Eye (tissue), 1 donor: ENCODE results near the gene PTPN22.
"Not testable (repeated sequence)": the region's sequence is repeated elsewhere in the genome, so short reads cannot be mapped to it uniquely, and the experiment has no call there.

Experiments used
- DNase-seq: peaks from one replicate; pipeline ENCODE4 v3.0.0-alpha.2; 2015

PTPN22 gene

GRCh38 chr1:113886417-113887401 is 15.2 kb upstream of the PTPN22 start:
- DNase-seq: no peak

- DNase-seq: no peak
Observed at GRCh38 chr1:113881661-113882060, 10.1 kb upstream of the PTPN22 start.

DNA sequence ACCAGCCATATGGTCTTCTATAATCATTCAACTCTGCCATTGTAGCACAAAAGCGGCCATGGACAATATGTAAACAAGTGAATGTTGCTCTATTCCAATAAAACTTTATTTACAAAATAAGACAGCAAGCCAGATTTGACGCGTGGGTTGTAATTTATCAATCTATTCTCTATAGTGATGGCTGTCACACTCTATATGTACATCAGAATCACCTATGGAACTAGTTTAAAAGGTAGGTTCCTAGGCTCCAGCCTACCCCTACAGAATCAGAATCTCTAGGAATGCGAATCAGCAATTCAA is 8.2 kb upstream of the PTPN22 start:
- no peak for DNase-seq

DNA sequence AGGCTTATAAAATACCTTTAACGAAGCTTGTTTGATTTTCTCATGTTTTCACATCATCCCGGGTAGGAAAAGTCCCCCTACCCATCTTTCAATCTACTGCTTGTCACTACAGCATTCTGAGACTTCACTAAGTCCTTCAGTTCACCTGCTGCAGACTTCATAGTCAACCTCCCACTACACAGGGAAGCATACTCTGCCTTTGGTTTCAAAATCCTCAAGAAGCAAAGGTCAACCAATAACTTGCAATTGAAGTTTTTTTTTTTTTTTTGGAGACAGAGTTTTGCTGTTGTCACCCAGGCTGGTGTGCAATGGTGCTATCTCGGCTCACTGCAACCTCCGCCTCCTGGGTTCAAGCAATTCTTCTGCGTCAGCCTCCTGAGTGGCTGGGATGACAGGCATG is 4.7 kb upstream of the PTPN22 start:
- no peak for DNase-seq

- no peak for DNase-seq
Observed at GRCh38 chr1:113875714-113876113, 4.2 kb upstream of the PTPN22 start.

DNA sequence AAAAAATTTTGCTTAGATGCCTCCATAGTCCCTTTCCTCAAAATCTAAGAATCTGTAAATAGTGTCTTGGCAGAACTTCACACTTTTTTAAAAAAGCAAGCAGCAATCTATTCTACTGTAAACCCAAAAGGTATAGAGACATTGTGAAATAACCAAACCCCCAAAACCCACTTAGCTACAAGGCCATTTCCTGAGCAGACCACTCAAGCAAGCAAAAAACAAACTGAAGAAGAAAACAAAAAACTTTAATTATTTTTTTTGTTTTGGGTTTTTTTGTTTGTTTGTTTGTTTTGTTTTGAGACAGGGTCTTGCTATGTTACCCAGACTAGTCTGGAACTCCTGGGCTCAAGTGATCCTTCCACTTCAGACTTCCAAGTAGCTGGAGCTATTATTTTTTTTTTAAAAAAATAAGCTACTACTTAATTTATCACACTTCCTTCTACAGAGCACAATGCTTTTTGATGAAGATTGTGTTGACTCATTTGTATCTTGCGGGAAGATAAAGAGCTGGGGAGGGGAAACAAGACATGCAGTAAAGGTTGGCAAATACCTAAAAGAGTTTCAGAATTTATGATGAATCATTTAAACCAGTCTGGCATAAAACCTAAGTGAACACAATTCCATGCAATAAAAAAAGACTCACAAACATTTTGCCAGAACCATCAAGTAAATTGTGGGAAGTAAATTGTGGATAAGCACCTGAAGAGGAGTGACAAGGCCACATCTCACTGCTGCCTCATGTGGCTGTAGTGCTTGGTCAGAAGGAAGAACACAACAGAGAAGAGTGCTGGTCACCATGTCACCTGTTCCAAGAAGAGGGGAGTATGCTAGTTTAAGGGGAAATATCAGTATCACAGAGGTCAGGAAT is 2.7 kb upstream of the PTPN22 start:
- DNase-seq: no peak

DNA sequence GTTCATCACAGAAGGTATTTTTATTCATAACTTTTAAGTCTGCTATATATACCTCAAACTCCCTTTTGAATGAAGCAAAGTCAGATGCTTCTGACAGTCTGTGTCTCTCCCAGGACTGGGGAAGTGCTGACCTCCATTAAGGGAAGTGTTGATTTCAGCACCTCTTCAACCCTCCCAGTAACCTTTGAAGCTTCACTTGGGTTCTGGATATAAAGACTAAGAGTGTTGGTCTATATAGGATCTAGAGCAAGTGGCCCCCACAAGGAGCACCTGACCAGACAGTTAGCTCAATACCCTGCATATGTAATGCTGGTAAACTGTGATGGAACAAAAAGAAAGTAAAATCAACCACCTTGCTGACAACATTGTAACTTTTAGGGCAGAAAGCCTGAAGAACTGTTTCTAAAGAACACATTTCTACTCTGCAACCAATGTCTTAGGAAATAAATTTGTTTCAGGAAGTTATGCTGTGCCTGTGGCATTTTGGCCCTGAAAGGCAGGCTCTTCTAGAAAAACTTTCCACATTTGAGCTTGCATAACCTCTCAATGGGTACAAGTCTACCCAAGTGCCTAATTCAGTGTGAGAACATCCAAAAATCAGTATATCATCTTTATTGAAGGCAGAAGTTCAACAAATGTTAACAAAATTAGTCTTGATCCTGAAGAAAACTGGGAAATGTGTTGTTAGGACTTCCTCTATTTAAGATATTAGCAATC is 865 bp upstream of the PTPN22 start:
- DNase-seq: no peak

GRCh38 chr1:113870778-113871177 is 734 bp downstream of the PTPN22 start:
- DNase-seq: no peak

GRCh38 chr1:113868387-113869083 is 3.0 kb downstream of the PTPN22 start:
- DNase-seq: no peak

GRCh38 chr1:113861641-113862040 is 9.9 kb downstream of the PTPN22 start:
- DNase-seq: no peak

- DNase-seq: no peak
Observed at GRCh38 chr1:113860891-113861290, 10.6 kb downstream of the PTPN22 start.

DNA sequence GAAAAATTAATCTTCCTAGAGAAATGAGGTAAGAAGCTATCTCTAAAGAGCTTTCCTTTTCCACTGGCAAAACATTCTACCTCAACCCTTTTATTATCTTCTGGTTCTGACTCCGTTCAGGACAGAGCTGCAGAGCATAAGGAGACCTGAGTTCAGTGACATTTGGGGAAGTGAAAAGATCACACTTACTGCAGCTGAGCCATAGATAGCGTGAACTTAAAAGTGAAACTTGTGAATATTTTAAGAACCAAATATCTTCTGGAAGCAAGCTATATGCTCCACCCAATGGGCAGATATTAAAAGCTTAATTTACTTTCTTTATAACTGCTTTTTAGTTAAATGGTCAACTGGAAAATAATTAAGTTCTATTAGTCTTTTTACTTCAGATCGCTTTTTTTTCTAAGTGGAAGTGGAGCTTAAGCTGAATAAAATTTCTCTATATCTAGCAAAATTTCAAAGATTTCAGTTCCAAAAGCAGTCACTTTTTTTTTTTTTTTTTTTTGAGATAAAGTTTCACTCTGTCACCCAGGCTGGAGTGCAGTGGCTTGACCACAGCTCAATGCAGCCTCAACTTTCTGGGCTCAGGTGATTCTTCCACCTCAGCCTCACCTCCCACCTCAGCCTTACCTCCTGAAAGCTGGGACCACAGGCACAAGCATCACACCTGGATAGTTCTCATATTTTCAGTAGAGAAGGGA is 11.9 kb downstream of the PTPN22 start:
- DNase-seq: no peak

DNA sequence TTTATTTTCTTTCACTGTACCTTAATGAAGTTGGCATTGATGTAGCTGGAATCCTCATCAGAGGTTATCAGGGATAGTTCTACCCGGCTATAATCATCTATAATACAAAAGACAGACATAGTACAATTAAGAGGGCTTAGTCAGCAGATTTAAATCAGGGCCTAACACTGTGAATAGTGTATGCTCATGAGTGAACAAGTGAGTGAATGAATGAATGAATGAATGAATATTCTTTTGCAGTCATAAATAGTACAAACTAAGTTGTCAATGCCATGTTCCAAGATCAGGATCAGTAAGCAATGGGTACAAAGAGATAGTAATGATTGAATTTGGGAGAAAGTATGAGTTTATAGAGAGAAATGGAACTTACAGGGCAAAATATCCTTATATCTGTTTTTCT is 12.5 kb downstream of the PTPN22 start:
- no peak for DNase-seq

DNA sequence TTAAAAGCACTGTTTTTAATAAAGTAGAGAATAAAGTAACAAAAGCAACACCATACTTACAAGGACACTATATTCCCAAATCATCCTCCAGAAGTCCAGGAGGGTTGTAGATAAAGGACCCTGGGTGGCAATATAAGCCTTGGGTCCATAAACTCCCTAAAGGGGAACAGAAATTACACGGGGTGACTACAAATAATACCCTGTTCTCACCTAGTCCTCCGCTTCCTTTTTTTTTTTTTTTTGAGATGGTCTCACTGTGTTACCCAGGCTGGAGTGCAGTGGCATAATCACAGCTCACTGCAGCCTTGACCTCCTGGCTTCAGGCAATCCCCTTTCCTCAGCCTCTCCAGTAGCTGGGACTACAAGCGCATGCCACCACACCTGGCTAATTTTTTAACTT is 13.1 kb downstream of the PTPN22 start:
- no peak for DNase-seq

GRCh38 chr1:113857776-113858175 is 13.7 kb downstream of the PTPN22 start:
- DNase-seq: no peak

GRCh38 chr1:113856401-113856790 is 15.1 kb downstream of the PTPN22 start:
- DNase-seq: no peak

GRCh38 chr1:113855630-113856400 is 15.7 kb downstream of the PTPN22 start:
- no peak for DNase-seq

DNA sequence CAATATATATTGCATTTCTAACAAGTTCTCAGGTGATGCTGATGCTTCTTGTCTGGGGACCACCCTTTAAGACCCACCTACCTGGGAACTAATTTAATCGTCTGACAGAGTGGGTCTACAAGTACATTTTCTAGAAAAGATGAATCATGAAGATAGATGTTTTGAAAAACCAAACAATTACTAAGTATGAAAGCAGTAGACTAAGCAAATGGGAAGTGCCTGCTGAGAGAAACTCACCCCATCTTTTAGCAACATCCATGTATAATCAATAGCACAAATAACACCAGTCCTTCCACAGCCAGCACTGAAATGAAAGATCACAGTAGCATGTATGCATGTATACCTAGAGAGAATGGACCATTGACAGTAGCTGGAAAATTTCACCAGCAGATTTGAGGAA is 17.3 kb downstream of the PTPN22 start:
- no peak for DNase-seq

GRCh38 chr1:113852694-113853093 is 18.8 kb downstream of the PTPN22 start:
- DNase-seq: not testable (repeated sequence)

- DNase-seq: no peak
Observed at GRCh38 chr1:113850127-113850796, 21.2 kb downstream of the PTPN22 start.

DNA sequence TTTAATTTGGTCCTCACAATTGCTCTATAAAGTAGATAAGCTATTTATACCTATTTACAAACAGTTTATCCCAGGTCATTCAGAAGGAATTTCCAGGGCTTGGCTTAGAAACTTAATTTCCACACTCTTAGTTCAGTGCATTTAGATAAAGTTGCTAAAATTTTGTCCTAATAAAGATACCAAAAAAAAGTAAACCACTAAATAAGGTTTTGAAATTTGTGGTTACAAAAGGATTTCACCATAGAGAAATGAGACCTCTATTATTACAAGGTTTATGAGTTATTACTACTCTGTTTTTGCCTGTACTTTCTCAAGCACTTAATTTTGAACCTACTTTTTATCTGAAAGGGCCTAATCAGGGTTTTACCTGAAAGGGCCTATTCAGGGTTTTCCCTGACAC is 22.4 kb downstream of the PTPN22 start:
- no peak for DNase-seq
